SK-N-SH treated with all-trans-retinoic acid at 6 μM for 48 hours (cell line): Measurements from ENCODE around the gene RPS16.

Source experiments
- ATAC-seq: fragments of 200-7000 bp; cut with Tn5 transposase; 3 replicates; pipeline ENCODE4 v1.9.1; 2020; ENCODE audit warnings: mild to moderate bottlenecking, moderate library complexity
- ARNTL ChIP-seq: fragments of 450-650 bp; formaldehyde crosslinking; IDR thresholded peaks from 2 replicates; pipeline ENCODE4 v1.5.0; 2020; ENCODE audit warnings: low read depth, mild to moderate bottlenecking, moderate library complexity, borderline replicate concordance
- BACH2 ChIP-seq: fragments of 250-450 bp; sonication (Bioruptor Pico); IDR thresholded peaks from 2 replicates; pipeline ENCODE4 v1.9.0; 2021; ENCODE audit warnings: mild to moderate bottlenecking, borderline replicate concordance
- CREB5 ChIP-seq: fragments of 250-450 bp; sonication (Bioruptor Pico); IDR thresholded peaks from 2 replicates; pipeline ENCODE4 v1.5.1; 2020; ENCODE audit warnings: low read depth, mild to moderate bottlenecking, moderate library complexity
- CSDC2 ChIP-seq: fragments of 250-450 bp; sonication (Bioruptor Pico); IDR thresholded peaks from 2 replicates; pipeline ENCODE4 v1.5.0; 2020; ENCODE audit warnings: mild to moderate bottlenecking, moderate library complexity
- ESRRG ChIP-seq: fragments of 250-450 bp; sonication (Bioruptor Pico); IDR thresholded peaks from 2 replicates; pipeline ENCODE4 v1.6.1; 2021; ENCODE audit warnings: mild to moderate bottlenecking
- GLIS3 ChIP-seq: fragments of 250-450 bp; sonication (Bioruptor Pico); IDR thresholded peaks from 2 replicates; pipeline ENCODE4 v1.5.0; 2020; ENCODE audit warnings: mild to moderate bottlenecking, moderate library complexity
- ISL1 ChIP-seq: fragments of 250-450 bp; sonication (Bioruptor Pico); IDR thresholded peaks from 2 replicates; pipeline ENCODE4 v2.1.2; 2022; ENCODE audit warnings: mild to moderate bottlenecking, moderate library complexity
- OSR1 ChIP-seq: fragments of 250-450 bp; sonication (Bioruptor Pico); IDR thresholded peaks from 2 replicates; pipeline ENCODE4 v1.8.0; 2022; ENCODE audit warnings: moderate library complexity, mild to moderate bottlenecking, inconsistent platforms
- PATZ1 ChIP-seq: fragments of 250-450 bp; sonication (Bioruptor Pico); IDR thresholded peaks from 2 replicates; pipeline ENCODE4 v1.8.0; 2020; ENCODE audit warnings: mild to moderate bottlenecking, moderate library complexity, borderline replicate concordance
- POU6F1 ChIP-seq: fragments of 250-450 bp; sonication (Bioruptor Pico); IDR thresholded peaks from 2 replicates; pipeline ENCODE4 v1.8.0; 2021; ENCODE audit warnings: low read depth, mild to moderate bottlenecking, moderate library complexity, borderline replicate concordance
- PPARA ChIP-seq: fragments of 250-450 bp; sonication (Bioruptor Pico); IDR thresholded peaks from 2 replicates; pipeline ENCODE4 v1.5.0; 2020; ENCODE audit warnings: mild to moderate bottlenecking, borderline replicate concordance
- SNAI2 ChIP-seq: fragments of 250-450 bp; sonication (Bioruptor Pico); IDR thresholded peaks from 2 replicates; pipeline ENCODE4 v1.5.0; 2020; ENCODE audit warnings: mild to moderate bottlenecking, moderate library complexity
- TCF4 ChIP-seq: fragments of 250-450 bp; sonication (Bioruptor Pico); IDR thresholded peaks from 2 replicates; pipeline ENCODE4 v1.8.0; 2021; ENCODE audit warnings: mild to moderate bottlenecking, moderate library complexity, borderline replicate concordance
- TSHZ2 ChIP-seq: fragments of 250-450 bp; sonication (Bioruptor Pico); IDR thresholded peaks from 2 replicates; pipeline ENCODE4 v1.5.0; 2020; ENCODE audit warnings: mild to moderate bottlenecking, moderate library complexity
- ZC3H10 ChIP-seq: fragments of 250-450 bp; sonication (Bioruptor Pico); IDR thresholded peaks from 2 replicates; pipeline ENCODE4 v1.5.1; 2021; ENCODE audit warnings: mild to moderate bottlenecking, moderate library complexity
- ZFP3 ChIP-seq: fragments of 250-450 bp; sonication (Bioruptor Pico); IDR thresholded peaks from 2 replicates; pipeline ENCODE4 v1.5.0; 2020; ENCODE audit warnings: mild to moderate bottlenecking, moderate library complexity
- ZNF565 ChIP-seq: fragments of 450-650 bp; formaldehyde crosslinking; conservative IDR thresholded peaks from 2 replicates; pipeline ENCODE4 v1.5.0; 2020; ENCODE audit warnings: low read depth, mild to moderate bottlenecking, moderate library complexity
- ZNF70 ChIP-seq: fragments of 450-650 bp; formaldehyde crosslinking; IDR thresholded peaks from 2 replicates; pipeline ENCODE4 v1.5.0; 2020; ENCODE audit warnings: mild to moderate bottlenecking, moderate library complexity

Gene RPS16

GRCh38 chr19:39475748-39476147 is 40.0 kb upstream of the RPS16 start:
- no peak for ATAC-seq
- TF ChIP-seq TCF4 (no peak), ZC3H10 (no peak), PPARA (no peak)

- TF ChIP-seq CSDC2 (CRISPR knock-in tag), result no peak
- TF ChIP-seq CREB5 (CRISPR knock-in tag), result no peak
- no peak for TF ChIP-seq OSR1
- TF ChIP-seq GLIS3 (CRISPR knock-in tag), result no peak
- no peak for TF ChIP-seq PPARA
- no peak for TF ChIP-seq PATZ1 (CRISPR knock-in tag)
- no peak for TF ChIP-seq POU6F1 (CRISPR knock-in tag)
- no peak for TF ChIP-seq ZC3H10
- TF ChIP-seq TSHZ2, result no peak
- TF ChIP-seq ARNTL (CRISPR knock-in tag), result no peak
- no peak for TF ChIP-seq BACH2 (CRISPR knock-in tag)
- TF ChIP-seq ESRRG (CRISPR knock-in tag), result no peak
- TF ChIP-seq ZNF565 (CRISPR knock-in tag), result no peak
- TF ChIP-seq ISL1, result no peak
- no peak for TF ChIP-seq ZFP3
- TF ChIP-seq SNAI2 (CRISPR knock-in tag), result no peak
- TF ChIP-seq ZNF70 (CRISPR knock-in tag), result no peak
- no peak for TF ChIP-seq TCF4
- peak; percentile 85 for ATAC-seq
Observed at GRCh38 chr19:39474139-39474620, 38.4 kb upstream of the RPS16 start.

- ATAC-seq, result peak; percentile 8; the same call in 1 of the 3 replicates
Observed at GRCh38 chr19:39473443-39473960, 37.8 kb upstream of the RPS16 start.

GRCh38 chr19:39472746-39473442 is 37.1 kb upstream of the RPS16 start:
- TF ChIP-seq SNAI2 (CRISPR knock-in tag) (no peak), PPARA (no peak), POU6F1 (CRISPR knock-in tag) (no peak)
- TF ChIP-seq, all 23 proteins: peak for 0

More at GRCh38 chr19:39473443-39473960, 37.8 kb upstream of the RPS16 start:
- TF ChIP-seq PPARA (no peak), ZNF565 (CRISPR knock-in tag) (no peak), TCF4 (no peak)

More at GRCh38 chr19:39472746-39473442, 37.1 kb upstream of the RPS16 start:
- ATAC-seq, result no peak; the same call in 2 of the 3 replicates
